Measurements from ENCODE around the gene EDARADD.
A peak's percentile ranks its signal among the peaks of the same experiment; 100 is the strongest.

DNA sequence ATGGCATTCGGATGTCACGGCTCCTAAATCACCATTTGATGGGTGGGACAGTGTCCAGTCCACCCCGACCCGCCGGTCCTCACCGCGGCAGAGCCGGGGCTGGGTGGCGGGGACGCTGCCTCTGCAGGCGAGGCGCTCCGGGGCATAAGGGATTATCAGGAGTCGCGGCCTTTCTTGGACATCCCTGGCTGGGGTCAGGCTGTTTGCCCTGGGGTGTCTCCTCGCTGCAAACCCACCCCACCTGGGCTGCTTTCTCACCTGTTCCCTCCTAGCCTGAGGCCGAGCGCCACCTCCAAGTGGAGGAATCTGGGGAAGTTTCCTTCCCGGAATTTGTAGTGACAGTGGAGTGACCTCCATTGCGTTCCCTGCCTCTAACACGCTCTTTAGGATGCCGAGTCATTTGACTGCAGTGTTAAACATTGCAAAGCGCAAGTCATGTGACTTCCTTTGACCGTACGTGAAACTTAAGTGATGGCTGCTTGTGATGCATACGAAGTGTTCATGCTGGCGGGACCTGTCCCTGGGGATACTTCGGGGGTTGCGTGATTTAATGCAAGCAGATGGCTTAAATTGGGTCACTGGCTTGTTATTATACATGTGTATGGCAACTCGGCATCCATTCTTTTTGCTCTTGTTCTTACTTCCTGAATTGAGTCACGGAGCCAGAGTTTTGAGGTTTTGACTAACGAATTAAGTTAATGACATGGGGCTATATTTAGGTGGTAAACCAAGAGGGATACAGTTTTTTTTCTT, 130.2 kb downstream of the EDARADD start:
- TF ChIP-seq, protein P1, sequence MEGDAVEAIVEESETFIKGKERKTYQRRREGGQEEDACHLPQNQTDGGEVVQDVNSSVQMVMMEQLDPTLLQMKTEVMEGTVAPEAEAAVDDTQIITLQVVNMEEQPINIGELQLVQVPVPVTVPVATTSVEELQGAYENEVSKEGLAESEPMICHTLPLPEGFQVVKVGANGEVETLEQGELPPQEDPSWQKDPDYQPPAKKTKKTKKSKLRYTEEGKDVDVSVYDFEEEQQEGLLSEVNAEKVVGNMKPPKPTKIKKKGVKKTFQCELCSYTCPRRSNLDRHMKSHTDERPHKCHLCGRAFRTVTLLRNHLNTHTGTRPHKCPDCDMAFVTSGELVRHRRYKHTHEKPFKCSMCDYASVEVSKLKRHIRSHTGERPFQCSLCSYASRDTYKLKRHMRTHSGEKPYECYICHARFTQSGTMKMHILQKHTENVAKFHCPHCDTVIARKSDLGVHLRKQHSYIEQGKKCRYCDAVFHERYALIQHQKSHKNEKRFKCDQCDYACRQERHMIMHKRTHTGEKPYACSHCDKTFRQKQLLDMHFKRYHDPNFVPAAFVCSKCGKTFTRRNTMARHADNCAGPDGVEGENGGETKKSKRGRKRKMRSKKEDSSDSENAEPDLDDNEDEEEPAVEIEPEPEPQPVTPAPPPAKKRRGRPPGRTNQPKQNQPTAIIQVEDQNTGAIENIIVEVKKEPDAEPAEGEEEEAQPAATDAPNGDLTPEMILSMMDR (IDR thresholded peaks at IDR 0.05), result no peak
- TF ChIP-seq POLR2A (IDR thresholded peaks at IDR 0.05) (no peak), POLR2AphosphoS5 (IDR thresholded peaks at IDR 0.05) (peak; percentile 68)

All from gastroesophageal sphincter (tissue), 3 donors.